HG02973 (cell line): ENCODE data around the gene UBE3D.
"Not testable (repeated sequence)": the region's sequence is repeated elsewhere in the genome, so short reads cannot be mapped to it uniquely, and the experiment has no call there.

Source experiments
- ATAC-seq: cut with Tn5 transposase; IDR thresholded peaks from one replicate; pipeline ENCODE4 v1.9.1; 2021; ENCODE audit warnings: moderate library complexity; ENCODE audit not compliant: unreplicated experiment

The UBE3D gene

DNA sequence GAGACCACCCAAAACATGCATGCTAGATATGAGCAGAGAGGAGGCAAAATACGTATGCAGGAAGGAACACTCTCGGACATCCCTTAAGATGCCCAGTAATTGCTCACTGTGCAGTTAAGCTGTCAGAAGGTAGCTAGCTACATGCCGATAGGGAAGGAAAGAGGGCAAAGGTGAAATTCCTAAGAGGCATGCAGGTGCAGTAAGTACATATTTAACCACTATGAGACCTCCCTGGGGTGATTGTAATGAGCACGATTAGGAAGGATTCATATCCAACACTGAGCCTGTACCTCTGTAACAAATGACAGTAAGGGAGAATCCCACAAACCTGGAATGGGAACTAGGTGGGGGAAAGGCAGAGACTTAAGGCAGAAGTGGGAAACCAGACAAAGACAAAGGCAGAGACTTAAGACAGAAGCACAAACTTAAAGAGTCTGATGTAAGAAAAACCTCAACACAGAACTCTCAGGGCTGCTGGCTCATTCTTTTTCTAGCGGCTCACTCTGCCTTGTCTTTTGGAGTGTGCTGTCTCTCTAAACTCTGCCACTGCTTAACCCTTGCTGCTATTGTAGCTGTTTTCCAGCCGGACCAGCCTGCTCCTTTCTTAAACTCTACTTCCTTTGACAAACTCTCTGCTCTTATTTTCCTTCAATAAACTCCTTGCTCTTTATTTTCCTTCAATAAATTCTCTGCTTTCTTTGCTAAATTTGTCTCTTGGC is 148.1 kb downstream of the UBE3D start:
- no peak for ATAC-seq

GRCh38 chr6:82915666-82916065 is 150.0 kb downstream of the UBE3D start:
- ATAC-seq = no peak

DNA sequence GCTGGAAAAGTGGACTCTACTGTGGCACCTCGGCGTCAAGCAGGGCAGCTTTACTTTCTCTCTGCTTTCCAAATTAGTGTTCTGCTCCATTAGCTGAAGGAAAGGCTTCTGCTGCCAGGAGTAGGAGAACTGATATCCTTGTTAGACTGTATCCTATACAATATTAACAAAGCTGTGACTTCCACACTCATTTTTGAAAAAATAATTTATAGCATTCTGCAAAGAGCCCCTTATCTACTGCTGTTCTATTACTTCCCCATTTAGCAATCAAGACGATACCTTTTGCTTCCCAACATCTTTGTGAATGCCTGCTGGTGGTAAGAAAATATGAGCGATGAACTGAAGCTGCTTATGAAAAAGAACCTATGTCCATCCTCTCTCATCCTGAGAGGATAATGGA is 151.1 kb downstream of the UBE3D start:
- ATAC-seq = no peak

GRCh38 chr6:82910820-82911219 is 154.8 kb downstream of the UBE3D start:
- ATAC-seq = no peak

- ATAC-seq = no peak
These were observed 155.2 kb downstream of the UBE3D start for GRCh38 chr6:82910395-82910794.

- no peak for ATAC-seq
These were observed 156.1 kb downstream of the UBE3D start for GRCh38 chr6:82909551-82909950.

DNA sequence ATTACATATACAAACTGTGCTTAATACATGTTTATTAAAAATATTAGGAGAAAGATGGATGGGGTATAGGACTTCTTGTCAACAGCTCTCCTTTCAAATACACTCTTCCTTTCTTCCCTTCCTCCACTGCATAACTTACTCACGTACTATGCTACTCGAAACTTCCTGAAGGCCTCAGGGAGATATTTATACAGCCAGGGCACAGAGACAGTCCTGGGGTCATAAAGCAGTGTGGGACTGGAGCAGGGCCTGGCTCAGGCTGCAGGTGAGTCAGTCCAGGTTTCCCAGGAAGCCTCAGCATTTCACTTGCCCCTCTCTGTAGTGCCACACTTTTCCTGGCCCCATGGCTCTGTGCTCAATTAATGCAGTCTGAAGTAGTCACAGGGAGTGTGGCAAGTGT is 157.0 kb downstream of the UBE3D start:
- no peak for ATAC-seq

DNA sequence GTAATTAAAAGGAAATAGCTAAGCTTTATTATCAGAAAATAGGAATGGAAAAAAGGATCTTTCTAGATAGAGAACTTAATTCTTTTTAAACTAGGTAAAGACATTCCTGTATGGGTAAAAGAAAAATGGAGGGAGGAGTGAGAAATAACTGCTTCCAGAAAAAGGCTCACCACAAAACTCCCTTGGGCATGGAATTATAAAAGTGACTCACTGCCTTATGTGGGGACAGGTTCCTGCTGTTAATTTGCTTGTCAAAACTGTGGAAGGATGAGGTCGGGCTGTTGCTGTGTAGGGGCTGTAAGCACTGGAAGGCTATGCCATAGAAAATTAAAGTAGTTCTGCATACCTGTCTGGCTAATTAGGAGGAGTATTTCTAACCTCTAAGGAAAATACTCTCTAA is 158.7 kb downstream of the UBE3D start:
- ATAC-seq = no peak

DNA sequence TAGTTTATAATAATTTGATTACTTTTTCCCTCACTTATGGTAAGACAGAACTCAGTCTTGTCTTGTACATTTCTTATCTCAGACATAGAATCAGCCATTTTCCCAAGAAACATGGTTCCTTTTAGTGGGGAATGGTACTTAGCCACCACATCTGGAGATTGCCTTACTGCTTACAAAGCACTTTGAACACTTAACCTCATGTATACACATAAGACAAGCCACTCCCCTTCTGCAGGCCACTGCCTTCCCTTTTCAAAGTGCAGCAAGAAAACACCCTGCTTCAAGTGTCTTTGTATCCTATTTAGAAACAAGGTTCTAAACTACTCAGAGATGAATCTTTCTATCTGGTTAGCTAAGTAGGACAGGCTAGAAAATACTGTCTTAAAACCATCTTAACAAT is 159.2 kb downstream of the UBE3D start:
- no peak for ATAC-seq

DNA sequence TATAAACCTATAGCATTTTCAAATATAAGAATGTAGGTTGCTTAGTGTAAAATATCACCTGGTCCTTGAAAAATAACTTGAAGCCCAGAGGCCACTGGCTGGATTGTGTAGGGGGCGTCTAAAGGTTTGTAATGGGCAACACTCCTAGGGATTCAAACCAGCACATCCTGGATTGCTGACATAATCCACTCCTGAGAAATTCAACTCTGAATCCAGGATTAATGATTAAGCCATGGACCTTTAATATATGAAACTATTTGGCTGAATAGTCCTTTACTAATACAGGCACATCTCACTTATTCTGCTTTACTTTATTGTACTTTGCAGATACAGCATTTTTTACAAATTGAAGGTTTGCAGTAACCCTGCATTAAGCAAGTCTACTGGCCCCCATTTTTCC is 160.8 kb downstream of the UBE3D start:
- no peak for ATAC-seq

DNA sequence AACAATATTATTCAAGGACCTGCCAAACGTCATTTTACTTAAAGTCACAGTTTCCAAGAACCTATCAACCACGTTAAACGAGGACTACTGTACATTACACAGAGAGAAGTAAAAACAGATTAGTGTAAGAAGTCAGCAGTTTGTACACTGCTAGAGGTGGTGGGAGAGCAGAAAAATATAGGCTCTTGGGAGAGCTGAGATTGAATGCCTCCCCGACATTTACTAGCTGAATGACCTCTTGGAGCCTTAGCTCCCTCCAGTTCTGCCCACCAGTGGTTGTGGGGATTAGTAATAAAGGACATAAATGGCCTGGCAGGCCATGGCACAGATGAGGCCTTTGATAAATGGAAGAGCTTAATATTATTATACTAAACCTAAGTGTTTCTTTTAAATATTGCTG is 161.4 kb downstream of the UBE3D start:
- no peak for ATAC-seq

- no peak for ATAC-seq
These were observed 163.4 kb downstream of the UBE3D start for GRCh38 chr6:82902290-82902689.

DNA sequence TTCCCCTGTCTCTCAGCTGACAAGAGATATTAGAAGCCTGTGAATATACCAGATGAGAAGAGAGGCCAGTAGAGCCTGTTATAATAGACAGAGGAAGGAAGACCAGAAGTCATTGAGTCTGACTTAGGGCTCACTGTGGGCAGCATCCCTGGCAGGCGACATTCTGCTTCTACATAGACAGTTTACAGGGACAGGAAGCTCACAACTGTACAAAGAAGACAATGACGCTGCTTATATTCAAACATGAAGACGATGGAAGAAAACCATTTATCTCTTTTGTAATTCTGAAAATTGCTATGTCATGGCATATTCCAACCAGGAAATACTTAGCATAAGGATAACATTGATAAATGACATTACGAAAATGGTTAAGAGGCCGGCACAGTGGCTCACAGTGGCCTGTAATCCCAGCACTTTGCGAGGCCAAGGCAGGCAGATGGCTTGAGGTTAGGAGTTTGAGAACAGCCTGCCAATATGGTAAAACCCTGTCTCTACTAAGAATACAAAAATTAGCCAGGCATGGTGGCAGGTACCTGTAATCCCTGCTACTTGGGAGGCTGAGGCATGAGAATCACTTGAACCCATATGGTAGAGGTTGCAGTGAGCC is 170.9 kb downstream of the UBE3D start:
- ATAC-seq = no peak

DNA sequence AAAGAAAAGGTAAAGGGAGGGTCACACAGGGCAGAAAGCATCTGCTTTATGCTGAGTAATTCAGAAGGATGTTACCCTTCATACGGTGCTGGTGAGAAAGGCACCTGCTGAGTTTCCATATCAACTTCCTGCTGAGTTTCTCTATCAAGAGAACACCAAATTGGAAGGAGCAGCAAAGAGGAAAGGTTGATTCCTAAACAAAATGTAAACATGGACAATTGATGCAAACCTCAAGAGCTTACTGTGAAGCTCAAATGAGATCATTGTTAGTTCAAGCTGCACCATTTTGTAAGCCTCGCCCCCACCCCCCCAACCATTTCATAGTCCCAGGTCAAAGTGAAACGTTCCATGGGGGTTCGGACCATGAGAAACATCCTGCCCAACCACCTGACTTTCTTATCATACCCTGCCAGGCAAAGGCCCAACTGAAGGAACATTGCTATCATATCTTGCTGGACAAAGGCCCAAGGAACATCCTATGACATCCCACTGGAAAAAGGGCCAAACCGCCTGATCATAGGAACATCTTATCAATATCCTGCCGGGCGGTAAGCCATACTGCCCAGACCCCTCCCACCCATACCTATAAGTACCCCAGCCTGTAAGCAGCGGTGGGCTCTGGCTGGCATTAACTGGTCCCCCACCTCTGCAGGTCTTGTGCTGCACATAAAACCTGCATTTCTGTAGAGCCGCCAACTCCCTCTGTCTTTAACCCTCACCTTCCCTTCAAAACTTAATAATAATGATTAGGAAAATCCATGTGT is 171.6 kb downstream of the UBE3D start:
- no peak for ATAC-seq

- ATAC-seq = not testable (repeated sequence)
These were observed 174.1 kb downstream of the UBE3D start for GRCh38 chr6:82891503-82891902.

DNA sequence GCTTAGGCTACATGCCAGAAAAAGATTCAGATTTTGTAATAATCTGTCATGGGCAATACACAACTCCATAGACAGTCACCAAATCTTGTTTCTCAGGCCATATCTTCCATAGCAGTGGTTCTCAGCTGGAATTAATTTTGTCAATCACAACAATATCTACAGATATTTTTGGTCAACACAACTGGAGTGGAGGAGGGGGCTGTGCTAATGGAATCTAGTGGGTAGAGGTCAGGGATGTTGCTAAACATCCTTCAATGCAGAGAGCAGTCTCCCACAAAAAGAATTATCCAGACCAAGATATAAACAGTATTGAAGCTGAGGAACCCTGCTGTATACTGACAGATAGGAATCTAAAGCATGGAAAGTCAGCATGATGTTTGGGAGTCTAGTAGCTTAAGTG is 174.6 kb downstream of the UBE3D start:
- ATAC-seq = no peak

- no peak for ATAC-seq
These were observed 175.4 kb downstream of the UBE3D start for GRCh38 chr6:82890240-82890639.

DNA sequence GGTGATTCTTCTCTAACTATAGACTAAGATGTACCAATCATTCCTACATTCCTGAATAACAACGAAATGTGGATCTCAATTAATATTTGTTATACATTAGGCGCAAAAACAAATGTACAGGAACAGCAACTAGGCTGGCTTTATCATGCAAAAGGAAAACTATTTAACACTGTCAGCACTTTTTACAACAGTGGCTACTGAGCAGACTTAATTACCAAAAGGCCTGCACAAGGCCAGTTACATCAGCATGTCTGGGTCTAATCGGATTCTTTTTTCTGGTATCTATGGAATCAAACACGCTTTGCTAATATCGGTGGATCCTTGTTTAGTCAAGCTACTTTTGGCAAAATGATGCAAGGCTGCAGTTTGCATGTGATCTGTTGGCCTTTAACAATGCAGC is 176.5 kb downstream of the UBE3D start:
- ATAC-seq = no peak

GRCh38 chr6:82882363-82883023 is 183.1 kb downstream of the UBE3D start:
- no peak for ATAC-seq

DNA sequence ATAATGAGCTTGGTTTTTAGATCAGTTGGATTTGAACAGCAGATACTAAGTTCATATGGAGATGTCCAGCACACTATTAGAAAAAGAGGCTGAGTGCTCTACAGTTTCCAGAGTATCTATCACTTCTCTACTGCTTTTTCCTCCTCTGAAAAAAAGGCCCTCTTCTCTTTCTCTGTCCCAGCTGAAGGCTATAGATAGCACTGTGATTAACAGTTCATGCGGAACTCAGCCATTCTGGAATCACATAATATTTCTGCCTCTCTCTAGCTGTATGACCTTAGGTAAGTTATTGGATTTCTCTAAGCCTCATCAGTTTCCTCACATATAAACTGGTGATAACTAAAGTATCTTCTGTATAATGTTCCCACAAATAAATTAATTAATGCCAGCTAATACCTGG is 184.1 kb downstream of the UBE3D start:
- ATAC-seq = no peak

DNA sequence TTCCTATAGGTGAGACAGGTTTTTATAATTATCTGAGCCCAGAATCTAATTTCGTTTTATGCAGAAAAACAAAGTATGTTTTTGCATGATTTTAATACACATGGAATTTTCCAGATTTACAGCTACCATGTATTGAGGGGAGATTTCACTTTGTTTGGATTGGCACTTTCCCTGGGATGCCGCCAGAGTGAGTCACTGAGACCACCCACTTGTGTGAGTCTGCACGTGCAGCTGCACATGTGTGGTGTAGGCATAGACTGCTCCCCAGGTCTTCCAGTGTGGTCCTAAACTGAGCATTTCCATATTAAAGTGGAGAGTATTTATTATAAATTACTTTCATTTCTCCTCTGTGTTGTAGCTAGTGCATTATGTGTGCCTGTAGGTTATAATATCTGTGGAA is 186.8 kb downstream of the UBE3D start:
- ATAC-seq = no peak
